Measurements from ENCODE around the gene GRIA4.

GRCh38 chr11:105588001-105588400 is 21.9 kb upstream of the GRIA4 start:
- TF ChIP-seq, protein P1, sequence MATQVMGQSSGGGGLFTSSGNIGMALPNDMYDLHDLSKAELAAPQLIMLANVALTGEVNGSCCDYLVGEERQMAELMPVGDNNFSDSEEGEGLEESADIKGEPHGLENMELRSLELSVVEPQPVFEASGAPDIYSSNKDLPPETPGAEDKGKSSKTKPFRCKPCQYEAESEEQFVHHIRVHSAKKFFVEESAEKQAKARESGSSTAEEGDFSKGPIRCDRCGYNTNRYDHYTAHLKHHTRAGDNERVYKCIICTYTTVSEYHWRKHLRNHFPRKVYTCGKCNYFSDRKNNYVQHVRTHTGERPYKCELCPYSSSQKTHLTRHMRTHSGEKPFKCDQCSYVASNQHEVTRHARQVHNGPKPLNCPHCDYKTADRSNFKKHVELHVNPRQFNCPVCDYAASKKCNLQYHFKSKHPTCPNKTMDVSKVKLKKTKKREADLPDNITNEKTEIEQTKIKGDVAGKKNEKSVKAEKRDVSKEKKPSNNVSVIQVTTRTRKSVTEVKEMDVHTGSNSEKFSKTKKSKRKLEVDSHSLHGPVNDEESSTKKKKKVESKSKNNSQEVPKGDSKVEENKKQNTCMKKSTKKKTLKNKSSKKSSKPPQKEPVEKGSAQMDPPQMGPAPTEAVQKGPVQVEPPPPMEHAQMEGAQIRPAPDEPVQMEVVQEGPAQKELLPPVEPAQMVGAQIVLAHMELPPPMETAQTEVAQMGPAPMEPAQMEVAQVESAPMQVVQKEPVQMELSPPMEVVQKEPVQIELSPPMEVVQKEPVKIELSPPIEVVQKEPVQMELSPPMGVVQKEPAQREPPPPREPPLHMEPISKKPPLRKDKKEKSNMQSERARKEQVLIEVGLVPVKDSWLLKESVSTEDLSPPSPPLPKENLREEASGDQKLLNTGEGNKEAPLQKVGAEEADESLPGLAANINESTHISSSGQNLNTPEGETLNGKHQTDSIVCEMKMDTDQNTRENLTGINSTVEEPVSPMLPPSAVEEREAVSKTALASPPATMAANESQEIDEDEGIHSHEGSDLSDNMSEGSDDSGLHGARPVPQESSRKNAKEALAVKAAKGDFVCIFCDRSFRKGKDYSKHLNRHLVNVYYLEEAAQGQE (IDR thresholded peaks at IDR 0.05; ENCODE audit: insufficient read depth in 1 of 2, low read depth in 2 of 2, low read length in 2 of 2), result no peak
- TF ChIP-seq POLR2AphosphoS5 (IDR thresholded peaks at IDR 0.05; ENCODE audit: low read depth, low read length), result no peak

Data from PFSK-1 (cell line).